Common myeloid progenitor, CD34-positive (primary cell): ENCODE results near the gene DLX6.

Source experiments
- CTCF ChIA-PET: fragments of 350-600 bp; sonication (Branson Sonifier 250); formaldehyde crosslinking; loops from one replicate; lab custom pipeline; 2021; ENCODE audit warnings: antibody characterized with exemption; lab: Charles Lee
- POLR2A ChIA-PET: fragments of 350-600 bp; sonication (Branson Sonifier 250); formaldehyde crosslinking; loops from one replicate; lab custom pipeline; 2021; ENCODE audit warnings: antibody characterized with exemption; lab: Charles Lee
- DNase-seq, 3 donors: peaks; one replicate each; pipeline versions ENCODE4 v3.0.0 to v3.0.0-alpha.2; 2013
- H3K27ac ChIP-seq, 2 experiments: 1 replicate in 1 of 2; 2 replicates in 1 of 2; pipeline ENCODE4 v1.7.0; 2013; ENCODE audit warnings: inconsistent platforms in 2 of 2, low read length in 2 of 2, mild to moderate bottlenecking in 2 of 2, low read depth in 1 of 2, moderate library complexity in 1 of 2; ENCODE audit not compliant: severe bottlenecking in 2 of 2, insufficient read depth in 1 of 2, poor library complexity in 1 of 2
- H3K27me3 ChIP-seq, 5 experiments: replicated peaks in 2 of 5; 1 replicate in 3 of 5; 2 replicates in 2 of 5; pipeline versions ENCODE4 v1.6.1 to v1.7.0; 2013; ENCODE audit warnings: low read length in 4 of 5, mild to moderate bottlenecking in 2 of 5, moderate library complexity in 2 of 5, inconsistent platforms in 1 of 5; ENCODE audit not compliant: insufficient read depth in 5 of 5, control insufficient read depth in 4 of 5
- H3K36me3 ChIP-seq, 4 experiments: 1 replicate in 2 of 4; 2 replicates in 2 of 4; pipeline versions ENCODE4 v1.6.1 to v1.7.0; 2013; ENCODE audit warnings: low read length in 3 of 4, control low read depth in 1 of 4, mild to moderate bottlenecking in 1 of 4; ENCODE audit not compliant: control insufficient read depth in 4 of 4, insufficient read depth in 4 of 4
- H3K4me1 ChIP-seq, 4 experiments: 1 replicate in 3 of 4; 2 replicates in 1 of 4; pipeline versions ENCODE4 v1.6.1 to v1.7.1; 2013; ENCODE audit warnings: low read length in 3 of 4, mild to moderate bottlenecking in 3 of 4, control low read depth in 1 of 4, inconsistent platforms in 1 of 4, moderate library complexity in 1 of 4; ENCODE audit not compliant: control insufficient read depth in 4 of 4, insufficient read depth in 4 of 4; ENCODE audit errors: control extremely low read depth in 1 of 4
- H3K4me3 ChIP-seq, 7 experiments: 1 replicate in 4 of 7; 2 replicates in 3 of 7; pipeline versions ENCODE4 v1.5.1 to v1.7.0; 2013; ENCODE audit warnings: mild to moderate bottlenecking in 7 of 7, low read length in 6 of 7, moderate library complexity in 6 of 7, inconsistent platforms in 2 of 7, low read depth in 2 of 7, control low read depth in 1 of 7; ENCODE audit not compliant: insufficient read depth in 4 of 7, control insufficient read depth in 1 of 7; ENCODE audit errors: extremely low read depth in 1 of 7
- H3K9me3 ChIP-seq, 5 experiments: 1 replicate in 4 of 5; 2 replicates in 1 of 5; pipeline versions ENCODE4 v1.6.1 to v1.7.1; 2013; ENCODE audit warnings: low read length in 4 of 5, mild to moderate bottlenecking in 2 of 5, inconsistent platforms in 1 of 5, low read depth in 1 of 5, moderate library complexity in 1 of 5; ENCODE audit not compliant: control insufficient read depth in 4 of 5, insufficient read depth in 2 of 5; ENCODE audit errors: control extremely low read depth in 1 of 5
- WGBS: methylation state at CpG from one replicate; pipeline ENCODE4 v1.1.5; 2013; ENCODE audit not compliant: insufficient coverage; 5-methylcytosine and 5-hydroxymethylcytosine counted together

The DLX6 gene

DNA sequence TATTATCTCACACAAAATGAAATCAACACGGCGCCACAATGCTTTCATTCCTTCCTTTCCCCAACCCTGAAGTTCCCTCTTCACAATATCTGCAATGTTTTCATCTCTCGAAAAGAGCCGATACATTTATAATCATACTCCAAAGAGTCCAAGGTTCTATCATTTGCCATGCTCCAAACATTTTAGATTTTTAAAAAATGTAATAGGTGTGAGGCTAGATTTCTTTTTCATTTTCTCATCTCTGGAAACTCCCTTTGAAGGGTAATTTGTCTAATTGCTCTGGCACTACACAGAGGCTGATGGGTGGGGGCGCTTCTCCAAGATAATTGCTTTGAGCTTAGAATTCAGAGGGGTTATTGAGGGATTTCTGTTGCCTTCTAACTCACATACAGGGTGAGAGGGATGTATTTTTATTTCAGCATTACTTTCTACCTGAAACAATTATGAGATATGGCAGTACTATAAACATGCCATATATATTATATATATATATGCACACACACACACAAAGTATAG is 14.4 kb downstream of the DLX6 start:
- POLR2A ChIA-PET, result no interaction called here
- H3K9me3 ChIP-seq, result no peaks in the 10 kb centered on the region
- no peak for DNase-seq
- CTCF ChIA-PET, result interaction anchor here (1.4 to 2.2 kb wide), 2 partner anchors 8 to 11 kb away, joined by 4 to 7 read pairs; no protein-coding TSS in a partner anchor
- H3K4me1 ChIP-seq, result peaks cover 0 to 37% (median 17%) of the 10 kb centered on the region in 4 experiments
- WGBS, result no CpG with 5 or more reads among the region's 5 CpGs
- peaks cover 14 to 99% (median 75%) of the 10 kb centered on the region in 5 experiments for H3K27me3 ChIP-seq
- no peak overlapping the region for H3K4me3 ChIP-seq
- H3K27ac ChIP-seq, result no peak overlapping the region
- H3K36me3 ChIP-seq, result no peaks in the 10 kb centered on the region

DNA sequence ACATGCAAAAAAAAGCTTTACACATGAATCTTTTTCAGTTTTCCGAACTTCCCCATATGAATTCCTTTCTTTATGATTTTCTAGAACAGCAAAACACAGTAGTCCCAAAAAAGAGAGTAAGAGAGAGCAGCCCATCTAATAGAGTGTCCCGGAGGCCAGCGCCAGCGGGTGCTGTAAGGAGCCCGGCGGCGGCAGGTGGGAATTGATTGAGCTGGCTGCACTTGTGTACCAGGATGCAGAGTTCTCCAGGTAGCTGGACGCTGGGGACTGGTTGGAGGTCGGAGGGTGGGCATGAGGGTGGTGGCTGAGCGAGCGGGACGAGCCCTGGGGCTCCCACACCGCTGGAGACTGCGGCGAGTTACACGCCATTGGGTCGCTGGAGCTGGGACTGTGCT is 15.2 kb downstream of the DLX6 start:
- 7% methylated on average over 16 of the region's 17 CpGs for whole genome bisulfite sequencing
- Histone ChIP-seq H3K27ac (no peak overlapping the region), H3K9me3 (no peaks in the 10 kb centered on the region), H3K36me3 (no peaks in the 10 kb centered on the region), H3K4me1 (peaks cover 0 to 38% (median 17%) of the 10 kb centered on the region in 4 experiments), H3K27me3 (peaks cover 16 to 99% (median 75%) of the 10 kb centered on the region in 5 experiments), H3K4me3 (no peak overlapping the region)
- CTCF ChIA-PET, result interaction anchor here (1.3 to 2.2 kb wide), 4 partner anchors 12 to 1104 kb away, joined by 3 to 7 read pairs (median 4); partner anchors contain the start of gene DLX6
- DNase-seq, result peak in 1 of 3 donors; percentile 20
- POLR2A ChIA-PET, result no interaction called here

DNA sequence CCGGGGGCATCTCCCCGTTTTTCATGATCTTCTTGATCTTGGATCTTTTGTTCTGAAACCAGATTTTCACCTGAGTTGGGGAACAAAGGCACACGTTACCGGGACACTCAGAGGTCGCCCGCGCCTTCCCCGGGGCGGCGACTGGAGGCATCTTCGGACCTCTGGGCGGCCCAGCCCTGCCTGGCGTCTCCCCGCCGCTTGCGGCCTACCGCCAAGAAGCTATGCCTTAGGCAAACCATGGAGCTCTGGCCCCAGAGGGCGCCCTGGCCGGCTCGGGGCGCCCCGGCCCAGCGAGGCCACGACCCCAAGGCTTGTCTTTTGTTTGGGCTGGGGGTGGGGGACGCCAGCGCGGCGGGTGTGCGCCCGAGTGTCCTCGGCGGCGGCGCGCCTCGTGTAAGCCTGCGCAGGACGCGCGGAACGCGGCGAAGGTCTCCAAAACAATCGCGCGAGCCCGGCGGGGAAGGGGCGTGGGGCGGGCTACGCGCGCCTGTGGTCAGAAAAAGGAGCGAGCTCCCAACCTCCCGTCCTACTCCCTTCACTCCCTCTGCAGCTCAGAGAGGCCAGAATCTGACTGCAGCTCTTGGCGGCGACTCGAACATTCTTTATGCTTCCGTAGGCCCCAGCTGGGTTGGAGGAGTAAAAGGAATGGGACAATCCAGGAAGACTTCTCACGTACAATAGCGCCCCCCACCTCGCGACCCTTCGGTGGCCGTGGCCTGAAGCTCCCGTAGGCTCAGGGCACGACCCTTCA is 15.8 kb downstream of the DLX6 start:
- WGBS, result 3% methylated on average over 41 of the region's 67 CpGs
- H3K9me3 ChIP-seq, result no peaks in the 10 kb centered on the region
- peak overlapping the region in 2 of 7 experiments; percentile 20 to 26 for H3K4me3 ChIP-seq
- H3K27ac ChIP-seq, result no peak overlapping the region
- POLR2A ChIA-PET, result no interaction called here
- CTCF ChIA-PET, result interaction anchor here (1.2 to 2.2 kb wide), 6 partner anchors 8 to 1105 kb away, joined by 3 to 7 read pairs (median 4); partner anchors contain the start of gene DLX6
- H3K4me1 ChIP-seq, result peaks cover 0 to 42% (median 19%) of the 10 kb centered on the region in 4 experiments
- H3K36me3 ChIP-seq, result no peaks in the 10 kb centered on the region
- peak in 1 of 3 donors; percentile 23 for DNase-seq
- peaks cover 19 to 99% (median 77%) of the 10 kb centered on the region in 5 experiments for H3K27me3 ChIP-seq

DNA sequence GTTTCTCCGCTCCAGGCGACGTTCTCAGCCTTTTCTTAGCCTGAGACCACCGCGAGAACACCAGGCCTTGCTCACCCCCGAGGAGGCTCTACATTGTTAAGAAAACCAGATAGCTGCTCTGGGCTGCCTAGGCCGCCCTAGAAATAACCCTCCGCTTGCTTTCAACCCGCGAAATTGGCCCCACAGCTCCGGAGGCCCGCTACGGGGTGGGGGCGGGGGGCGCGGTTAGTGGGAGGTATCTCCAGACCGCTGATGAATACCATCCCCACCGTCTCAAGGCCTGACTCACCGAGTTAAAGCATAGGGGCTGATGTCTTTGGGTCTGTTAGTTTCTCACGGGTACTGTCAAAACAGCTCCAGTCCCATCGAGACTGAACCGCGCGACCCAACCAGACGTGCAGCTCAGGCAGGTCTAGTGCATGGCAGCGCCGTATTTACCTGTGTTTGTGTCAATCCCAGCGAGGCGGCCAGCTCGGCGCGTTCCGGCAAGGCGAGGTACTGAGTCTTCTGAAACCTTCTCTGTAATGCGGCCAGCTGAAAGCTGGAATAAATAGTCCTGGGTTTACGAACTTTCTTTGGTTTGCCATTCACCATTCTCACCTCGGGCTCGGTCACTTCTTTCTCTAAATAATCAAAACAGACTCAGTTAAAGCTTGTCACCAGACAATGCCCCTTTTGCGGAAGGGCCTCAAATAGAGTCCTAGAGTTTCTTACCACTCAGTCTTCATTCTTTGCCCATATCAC is 16.6 kb downstream of the DLX6 start:
- H3K4me3 ChIP-seq, result no peak overlapping the region
- no peaks in the 10 kb centered on the region for H3K9me3 ChIP-seq
- peaks cover 0 to 44% (median 24%) of the 10 kb centered on the region in 4 experiments for H3K4me1 ChIP-seq
- 11% methylated on average over 33 of the region's 39 CpGs for WGBS
- peak in 1 of 3 donors; percentile 48 for DNase-seq
- no peak overlapping the region for H3K27ac ChIP-seq
- peaks cover 22 to 99% (median 78%) of the 10 kb centered on the region in 5 experiments for H3K27me3 ChIP-seq
- CTCF ChIA-PET, result interaction anchor here (1.0 to 1.6 kb wide), 5 partner anchors 9 to 1105 kb away, joined by 3 to 5 read pairs (median 4); partner anchors contain the start of gene DLX6
- no peaks in the 10 kb centered on the region for H3K36me3 ChIP-seq
- POLR2A ChIA-PET, result no interaction called here

DNA sequence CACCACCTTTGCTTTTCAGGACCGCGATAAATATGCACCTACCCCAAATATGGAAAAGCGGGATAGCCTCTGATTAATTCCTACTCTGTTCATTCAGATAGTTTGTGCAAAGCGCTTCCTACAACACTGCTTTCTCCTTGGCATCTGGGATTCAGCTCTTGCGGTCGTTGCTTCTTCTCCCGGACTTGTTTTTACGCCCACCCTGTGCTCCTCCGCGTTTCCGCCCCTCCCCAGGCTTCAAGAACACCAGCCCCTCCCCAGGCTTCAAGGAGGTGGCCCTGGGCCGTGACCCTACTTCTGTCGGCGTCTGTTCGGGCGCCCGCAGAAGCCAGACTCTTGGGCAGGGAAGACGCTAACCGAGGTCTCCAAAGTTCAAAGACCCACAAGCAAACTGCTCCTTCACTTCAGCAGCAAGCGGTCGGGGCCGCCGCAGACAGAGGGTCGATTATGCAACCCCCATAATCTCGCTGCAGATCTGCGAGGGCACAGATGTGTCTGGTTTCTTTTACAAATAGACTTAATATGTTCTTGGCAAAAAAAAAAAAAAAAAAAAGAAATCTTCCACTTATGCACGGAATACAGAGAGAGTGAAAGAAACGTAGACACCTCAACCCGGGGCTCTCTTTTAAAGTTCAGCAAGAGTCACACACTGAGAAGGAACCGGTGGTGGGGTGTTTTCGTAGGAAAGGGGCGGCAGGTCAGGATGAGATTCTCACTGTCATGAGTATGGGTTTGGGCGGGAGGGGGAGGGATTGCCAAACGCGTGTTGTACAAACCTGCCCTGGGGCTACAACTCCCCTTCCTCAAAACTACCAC is 17.3 kb downstream of the DLX6 start:
- peak in 2 of 3 donors; percentile 82 to 84 for DNase-seq
- peaks cover 0 to 50% (median 31%) of the 10 kb centered on the region in 4 experiments for H3K4me1 ChIP-seq
- H3K27me3 ChIP-seq, result peaks cover 23 to 99% (median 74%) of the 10 kb centered on the region in 5 experiments
- peak overlapping the region in 1 of 7 experiments; percentile 10 for H3K4me3 ChIP-seq
- H3K27ac ChIP-seq, result no peak overlapping the region
- no peaks in the 10 kb centered on the region for H3K9me3 ChIP-seq
- 8% methylated on average over 8 of the region's 35 CpGs for WGBS
- ChIA-PET POLR2A (no interaction called here), CTCF (interaction anchor here (1.0 to 1.4 kb wide), 3 partner anchors 10 to 24 kb away, joined by 3 to 5 read pairs (median 4); no protein-coding TSS in a partner anchor)
- no peaks in the 10 kb centered on the region for H3K36me3 ChIP-seq
